DOHH2 (cell line): Measurements from ENCODE around the gene STX8.

ENCODE experiments used
- EZH2phosphoT487 ChIP-seq: fragments of 200-600 bp; sonication (generic); IDR thresholded peaks from 2 replicates; pipeline ENCODE4 v1.6.1; 2017; ENCODE audit warnings: borderline replicate concordance, mild to moderate bottlenecking, antibody characterized with exemption, low read length, moderate library complexity, mixed read lengths
- TF ChIP-seq, protein P1 (sequence below): fragments of 200-600 bp; sonication (generic); IDR thresholded peaks from one replicate; pipeline ENCODE4 v1.5.1; 2014; ENCODE audit warnings: antibody characterized with exemption, mild to moderate bottlenecking, low read depth, low read length; ENCODE audit not compliant: poor library complexity, severe bottlenecking

GRCh38 chr17:9324864-9325263 lies 250.8 kb downstream of the STX8 start:
- TF ChIP-seq, protein P1, sequence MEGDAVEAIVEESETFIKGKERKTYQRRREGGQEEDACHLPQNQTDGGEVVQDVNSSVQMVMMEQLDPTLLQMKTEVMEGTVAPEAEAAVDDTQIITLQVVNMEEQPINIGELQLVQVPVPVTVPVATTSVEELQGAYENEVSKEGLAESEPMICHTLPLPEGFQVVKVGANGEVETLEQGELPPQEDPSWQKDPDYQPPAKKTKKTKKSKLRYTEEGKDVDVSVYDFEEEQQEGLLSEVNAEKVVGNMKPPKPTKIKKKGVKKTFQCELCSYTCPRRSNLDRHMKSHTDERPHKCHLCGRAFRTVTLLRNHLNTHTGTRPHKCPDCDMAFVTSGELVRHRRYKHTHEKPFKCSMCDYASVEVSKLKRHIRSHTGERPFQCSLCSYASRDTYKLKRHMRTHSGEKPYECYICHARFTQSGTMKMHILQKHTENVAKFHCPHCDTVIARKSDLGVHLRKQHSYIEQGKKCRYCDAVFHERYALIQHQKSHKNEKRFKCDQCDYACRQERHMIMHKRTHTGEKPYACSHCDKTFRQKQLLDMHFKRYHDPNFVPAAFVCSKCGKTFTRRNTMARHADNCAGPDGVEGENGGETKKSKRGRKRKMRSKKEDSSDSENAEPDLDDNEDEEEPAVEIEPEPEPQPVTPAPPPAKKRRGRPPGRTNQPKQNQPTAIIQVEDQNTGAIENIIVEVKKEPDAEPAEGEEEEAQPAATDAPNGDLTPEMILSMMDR: no peak
- TF ChIP-seq EZH2phosphoT487: no peak
